ENCODE data around the gene CSGALNACT2.

CSGALNACT2 gene

DNA sequence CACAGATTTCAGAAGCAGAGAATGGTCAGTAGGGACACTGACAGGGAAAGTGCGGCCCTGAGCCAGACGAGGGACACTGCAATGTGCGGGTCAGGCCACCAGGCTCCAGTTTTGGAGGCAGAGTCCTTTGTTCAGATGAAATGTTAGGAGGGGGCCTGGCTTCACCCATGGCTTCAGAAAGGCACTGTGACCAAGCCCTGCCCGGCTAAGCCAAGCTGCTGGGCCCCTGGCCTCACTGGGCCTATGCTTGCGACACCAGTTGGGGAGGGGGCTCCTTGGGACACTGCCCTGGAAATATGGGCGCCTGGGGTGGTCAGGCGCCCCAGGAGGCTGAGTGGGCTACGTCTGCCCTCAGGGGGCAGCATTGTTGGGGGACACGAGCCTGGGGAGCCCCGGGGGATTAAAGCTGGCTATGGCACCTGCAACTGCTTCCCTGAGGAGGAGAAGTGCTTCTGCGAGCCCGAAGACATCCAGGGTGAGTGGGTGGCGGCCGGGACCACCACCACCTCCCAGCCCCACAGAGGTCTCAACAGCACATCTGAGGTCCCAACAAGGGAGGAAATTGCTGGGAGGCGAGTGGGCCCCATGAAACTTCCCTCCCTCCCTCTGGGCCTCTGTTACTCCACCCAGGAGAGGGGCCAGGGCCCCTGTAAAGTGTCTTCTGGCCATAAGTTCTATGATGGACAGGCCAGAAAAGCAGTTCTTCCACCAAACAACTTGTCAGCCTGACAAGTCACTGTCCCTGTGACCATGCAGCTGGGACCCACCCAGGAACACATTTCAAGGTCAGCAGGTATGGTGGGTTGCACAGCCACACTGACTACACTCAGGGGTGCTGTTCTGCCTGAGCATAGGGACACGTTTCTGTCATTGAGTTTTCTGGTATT, 24.8 kb upstream of the CSGALNACT2 start:
- no peak for DNase-seq

DNA sequence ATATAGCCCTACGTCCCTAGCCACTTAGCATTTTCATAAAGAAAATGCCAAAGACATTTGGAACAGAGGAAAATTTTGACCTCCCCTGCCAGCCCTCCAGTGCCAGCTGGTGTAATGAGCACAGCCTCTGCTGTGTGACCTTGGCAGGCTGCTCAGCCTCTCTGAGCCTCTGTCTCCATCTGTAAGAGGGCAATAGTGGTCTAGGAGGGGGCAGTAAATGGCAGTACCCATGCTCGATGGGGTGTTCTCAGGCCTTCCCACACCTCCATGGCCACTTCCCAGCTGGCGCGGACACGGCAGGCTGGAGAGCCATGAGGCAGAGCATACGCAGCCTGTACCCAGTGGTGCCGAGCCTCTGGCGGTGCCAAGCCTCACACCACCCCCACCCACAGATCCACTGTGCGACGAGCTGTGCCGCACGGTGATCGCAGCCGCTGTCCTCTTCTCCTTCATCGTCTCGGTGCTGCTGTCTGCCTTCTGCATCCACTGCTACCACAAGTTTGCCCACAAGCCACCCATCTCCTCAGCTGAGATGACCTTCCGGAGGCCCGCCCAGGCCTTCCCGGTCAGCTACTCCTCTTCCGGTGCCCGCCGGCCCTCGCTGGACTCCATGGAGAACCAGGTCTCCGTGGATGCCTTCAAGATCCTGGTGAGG, 24.0 kb upstream of the CSGALNACT2 start:
- no peak for DNase-seq

DNA sequence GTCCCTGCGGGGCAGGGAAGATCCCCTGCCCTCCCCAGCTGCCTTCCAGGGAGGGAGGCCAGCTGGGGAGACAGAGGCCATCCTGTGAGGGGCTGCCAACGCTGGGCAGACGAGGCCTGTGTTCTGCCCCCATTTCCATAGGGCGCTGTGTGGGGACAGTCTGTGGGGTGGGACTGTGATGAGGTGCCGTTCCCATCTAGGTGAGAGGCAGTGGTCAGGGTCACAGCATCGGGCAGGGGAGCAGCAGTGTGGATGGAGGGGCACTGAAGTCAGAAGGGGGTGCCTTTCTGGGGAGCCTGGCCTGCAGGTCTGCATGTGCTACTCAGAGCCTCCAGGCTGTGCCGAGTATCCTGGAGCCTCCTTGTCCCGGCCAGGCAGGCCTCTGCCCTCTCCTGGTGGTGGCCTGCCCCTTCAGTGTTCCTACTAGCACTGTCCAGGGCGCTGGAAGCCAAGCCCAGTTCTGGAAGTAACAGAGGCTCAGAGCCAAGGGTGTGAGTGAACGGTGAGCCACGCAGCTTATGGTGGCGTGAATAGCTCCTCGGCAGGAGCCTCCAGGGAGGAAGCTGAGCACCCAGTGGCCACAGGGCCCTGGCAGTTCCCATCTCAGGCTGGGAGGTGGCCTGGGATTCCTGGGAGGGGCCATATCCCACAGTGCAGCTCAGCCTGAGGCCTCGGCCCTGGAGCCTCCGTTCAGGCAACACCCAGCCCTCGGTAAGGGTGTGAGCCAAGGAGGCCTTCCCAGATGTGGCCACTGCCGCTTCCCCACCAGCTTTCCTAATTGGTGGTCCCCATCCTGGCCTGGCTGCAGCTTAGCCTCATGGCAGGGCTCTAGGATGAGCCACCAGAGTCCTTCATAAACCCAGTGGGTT, 23.3 kb upstream of the CSGALNACT2 start:
- no peak for DNase-seq

DNA sequence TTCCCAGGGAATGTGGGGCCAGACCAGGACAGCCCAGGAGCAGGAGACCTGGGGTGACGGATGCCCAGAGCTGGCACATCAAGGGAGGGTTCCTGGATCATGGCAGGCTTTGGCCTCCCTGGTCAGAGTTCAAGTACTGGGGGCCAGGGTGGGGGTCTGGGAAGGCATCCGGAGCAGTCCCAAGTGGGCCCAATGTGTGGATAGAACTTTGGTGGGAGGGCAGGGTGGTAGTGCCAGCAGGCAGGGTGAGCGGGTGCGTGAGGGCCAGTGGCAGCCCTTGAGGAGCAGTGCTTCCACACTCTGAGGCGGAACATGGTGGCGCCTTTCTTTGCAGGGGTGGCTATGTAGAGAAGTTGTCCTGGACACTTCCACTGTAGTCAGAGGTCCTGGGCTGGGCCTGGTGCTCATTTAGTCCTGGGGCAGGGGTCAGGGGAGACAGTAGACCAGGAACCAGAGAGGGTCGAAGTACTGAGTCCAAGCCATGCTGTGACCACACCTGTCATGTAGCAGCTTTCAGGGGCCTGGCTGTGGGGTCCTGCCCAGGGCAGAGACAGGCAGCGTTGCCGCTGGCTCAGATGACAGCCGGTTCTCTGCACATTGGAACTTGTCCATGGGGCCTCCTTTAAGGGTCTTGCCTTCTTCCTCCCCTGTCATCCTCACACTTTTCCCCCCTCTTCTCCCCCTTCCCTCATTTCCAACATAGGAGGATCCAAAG, 22.2 kb upstream of the CSGALNACT2 start:
- DNase-seq, result no peak

DNA sequence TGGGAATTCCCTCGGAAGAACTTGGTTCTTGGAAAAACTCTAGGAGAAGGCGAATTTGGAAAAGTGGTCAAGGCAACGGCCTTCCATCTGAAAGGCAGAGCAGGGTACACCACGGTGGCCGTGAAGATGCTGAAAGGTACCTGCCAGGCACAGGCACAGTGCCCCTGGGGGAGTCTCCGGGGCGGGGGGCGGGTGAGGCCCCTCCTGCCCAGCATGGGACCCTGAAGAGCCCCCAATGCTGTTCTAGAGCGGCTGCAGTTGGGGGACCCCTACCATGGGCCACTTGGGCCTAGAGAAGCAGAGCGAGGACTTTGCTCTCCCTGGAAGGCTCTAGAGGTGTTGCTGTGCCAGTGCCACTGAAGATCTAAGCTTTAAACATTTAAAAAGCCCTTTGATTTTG, 21.6 kb upstream of the CSGALNACT2 start:
- DNase-seq, result no peak

DNA sequence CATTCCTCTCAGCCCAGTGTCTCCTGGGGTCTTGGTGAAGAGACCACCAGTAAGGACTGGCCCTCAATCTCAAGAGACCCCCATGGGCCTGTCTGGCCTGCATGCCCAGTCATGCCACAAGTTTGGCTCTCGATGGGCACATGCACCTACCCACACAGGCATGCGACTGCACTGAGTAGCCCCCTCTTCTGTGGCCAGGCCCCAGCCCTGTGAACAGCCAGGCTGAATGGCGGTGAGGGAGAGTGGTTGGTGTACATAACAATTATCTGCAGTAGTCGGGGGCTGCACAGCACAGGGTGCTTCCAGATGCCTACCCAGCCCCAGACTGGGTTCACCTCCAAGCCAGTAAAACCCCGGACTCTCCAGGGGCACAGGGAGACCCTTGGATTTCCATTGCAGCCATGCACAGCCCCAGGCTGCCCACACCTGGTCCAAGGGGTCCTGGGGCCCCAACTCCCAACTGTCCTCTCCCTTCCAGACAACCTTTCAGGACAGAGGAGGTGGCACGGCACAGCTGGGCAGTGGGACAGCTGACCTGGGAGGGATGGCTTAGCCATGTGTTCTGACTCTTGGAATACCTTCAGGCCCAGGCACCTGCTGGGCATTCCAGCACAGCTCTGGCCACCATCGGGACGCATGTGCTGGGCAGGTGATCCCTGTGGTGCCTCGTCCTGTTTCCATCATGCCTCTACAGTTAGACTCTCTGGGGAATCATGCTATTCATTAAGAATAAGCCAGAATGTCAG, 21.0 kb upstream of the CSGALNACT2 start:
- no peak for DNase-seq

DNA sequence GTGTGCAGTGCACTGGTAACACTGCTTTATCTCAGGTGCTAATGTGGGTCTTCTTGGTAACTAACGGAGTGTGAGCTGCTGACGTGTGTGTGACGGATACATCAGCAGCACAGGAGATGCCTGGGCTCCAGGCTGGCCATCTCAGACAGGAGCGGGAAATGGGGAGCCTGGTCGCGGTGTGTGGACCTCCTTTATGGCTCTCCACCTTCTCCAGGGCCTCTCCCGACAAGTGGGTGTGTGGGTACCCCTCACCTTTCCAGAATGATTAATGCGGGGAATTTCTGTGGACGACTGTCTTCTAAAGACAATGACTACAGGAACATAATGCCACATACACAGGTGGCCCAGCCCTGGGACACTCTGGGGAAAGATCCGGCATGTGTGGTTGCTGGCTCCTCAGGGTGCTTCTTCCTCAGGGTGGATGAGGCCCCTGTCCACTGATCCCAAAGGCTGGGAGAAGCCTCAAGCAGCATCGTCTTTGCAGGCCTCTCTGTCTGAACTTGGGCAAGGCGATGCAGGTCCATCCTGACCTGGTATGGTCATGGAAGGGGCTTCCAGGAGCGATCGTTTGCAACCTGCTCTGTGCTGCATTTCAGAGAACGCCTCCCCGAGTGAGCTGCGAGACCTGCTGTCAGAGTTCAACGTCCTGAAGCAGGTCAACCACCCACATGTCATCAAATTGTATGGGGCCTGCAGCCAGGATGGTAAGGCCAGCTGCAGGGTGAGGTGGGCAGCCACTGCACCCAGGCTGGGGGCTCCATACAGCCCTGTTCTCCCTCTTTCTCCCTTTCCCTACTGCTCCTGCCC, 20.3 kb upstream of the CSGALNACT2 start:
- DNase-seq, result no peak

DNA sequence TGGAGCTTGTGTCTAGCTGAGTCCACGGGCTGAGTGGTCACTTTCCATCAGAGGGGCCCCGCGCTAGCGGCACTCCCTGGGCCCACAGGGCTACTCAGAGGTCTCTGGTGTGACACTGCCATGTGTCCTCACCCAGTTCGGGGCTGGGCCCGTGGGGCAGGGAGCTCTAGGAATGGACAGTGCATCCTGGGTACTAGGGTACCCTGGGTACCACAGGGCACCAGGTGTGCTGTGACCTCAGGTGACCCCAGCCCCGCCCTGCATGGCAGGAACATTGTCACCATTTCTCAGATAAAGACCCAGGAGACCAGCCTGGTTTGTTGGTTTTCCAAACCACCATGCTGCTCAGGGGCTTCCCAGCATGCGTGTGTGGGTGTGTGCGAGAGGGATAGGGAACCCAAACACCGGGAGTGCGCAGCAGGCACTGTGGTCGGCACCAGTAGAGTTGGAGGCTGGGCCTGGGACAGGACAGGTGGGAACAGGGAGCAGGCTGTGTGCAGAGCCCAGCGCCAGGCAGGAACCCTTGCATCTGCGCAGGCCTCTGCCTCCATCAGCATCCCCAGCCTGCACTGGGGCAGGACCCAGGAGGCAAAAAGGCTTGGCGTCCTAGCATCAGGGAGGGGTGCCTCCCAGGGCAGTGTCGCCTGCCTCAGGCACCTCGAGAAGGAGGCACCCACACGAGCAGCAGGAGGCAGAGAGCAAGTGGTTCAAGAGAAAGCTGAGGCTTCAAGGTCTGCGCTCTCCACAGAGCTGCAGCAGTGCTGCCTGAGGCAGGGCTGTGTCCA, 19.4 kb upstream of the CSGALNACT2 start:
- DNase-seq, result no peak

DNA sequence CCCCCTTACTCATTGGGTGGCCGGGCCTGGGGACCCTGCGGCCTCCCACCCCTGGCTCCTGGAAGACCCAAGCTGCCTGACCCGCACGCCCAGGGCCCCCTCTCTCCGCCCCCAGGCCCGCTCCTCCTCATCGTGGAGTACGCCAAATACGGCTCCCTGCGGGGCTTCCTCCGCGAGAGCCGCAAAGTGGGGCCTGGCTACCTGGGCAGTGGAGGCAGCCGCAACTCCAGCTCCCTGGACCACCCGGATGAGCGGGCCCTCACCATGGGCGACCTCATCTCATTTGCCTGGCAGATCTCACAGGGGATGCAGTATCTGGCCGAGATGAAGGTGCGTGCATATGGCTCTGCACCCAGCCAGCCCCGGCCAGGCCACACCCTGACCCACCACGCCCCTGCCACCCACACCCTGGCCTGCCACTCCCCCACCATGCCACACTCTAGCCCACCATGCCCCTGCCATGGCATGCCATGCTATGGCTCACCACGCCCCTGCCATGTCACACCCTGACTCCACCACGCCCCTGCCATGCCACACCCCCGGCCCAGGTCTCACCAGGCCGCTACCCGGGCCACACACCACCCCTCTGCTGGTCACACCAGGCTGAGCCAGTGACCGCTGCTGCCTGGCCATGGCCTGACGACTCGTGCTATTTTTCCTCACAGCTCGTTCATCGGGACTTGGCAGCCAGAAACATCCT, 18.7 kb upstream of the CSGALNACT2 start:
- no peak for DNase-seq

DNA sequence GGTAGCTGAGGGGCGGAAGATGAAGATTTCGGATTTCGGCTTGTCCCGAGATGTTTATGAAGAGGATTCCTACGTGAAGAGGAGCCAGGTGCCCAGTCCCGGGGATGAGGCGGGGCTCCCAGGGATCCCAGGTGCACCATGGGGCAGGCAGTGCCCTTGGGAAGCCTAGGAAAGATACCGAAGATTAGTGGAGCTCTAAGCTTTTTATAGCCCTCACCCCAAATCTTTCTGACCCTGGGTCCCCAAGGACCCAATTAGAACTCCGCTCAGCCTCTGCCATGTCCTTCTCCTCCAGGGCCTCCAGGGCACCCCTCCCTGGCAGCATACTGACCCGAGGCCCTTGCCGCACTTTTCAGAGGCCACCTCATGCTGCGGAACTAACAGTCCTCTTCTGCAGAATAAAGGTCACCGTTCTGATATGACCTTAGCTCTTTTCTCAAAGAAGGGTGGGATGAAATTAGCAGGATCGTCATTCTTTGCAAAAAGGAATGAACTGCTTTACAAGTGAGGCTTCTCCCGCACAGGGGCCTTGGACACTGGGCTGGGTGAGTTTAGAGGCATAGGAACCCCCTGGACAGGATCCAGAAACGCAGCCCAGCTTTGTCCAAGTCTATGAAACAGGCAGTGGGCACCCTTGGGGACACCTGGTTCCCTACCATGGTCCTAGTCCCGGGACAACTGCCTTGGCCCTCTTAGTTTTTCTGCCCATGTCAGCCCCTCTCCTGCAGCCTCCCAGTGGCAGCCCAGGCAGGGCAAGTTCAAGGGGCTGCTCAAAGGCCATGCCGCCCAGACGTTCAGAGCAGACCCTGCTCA, 17.9 kb upstream of the CSGALNACT2 start:
- no peak for DNase-seq

DNA sequence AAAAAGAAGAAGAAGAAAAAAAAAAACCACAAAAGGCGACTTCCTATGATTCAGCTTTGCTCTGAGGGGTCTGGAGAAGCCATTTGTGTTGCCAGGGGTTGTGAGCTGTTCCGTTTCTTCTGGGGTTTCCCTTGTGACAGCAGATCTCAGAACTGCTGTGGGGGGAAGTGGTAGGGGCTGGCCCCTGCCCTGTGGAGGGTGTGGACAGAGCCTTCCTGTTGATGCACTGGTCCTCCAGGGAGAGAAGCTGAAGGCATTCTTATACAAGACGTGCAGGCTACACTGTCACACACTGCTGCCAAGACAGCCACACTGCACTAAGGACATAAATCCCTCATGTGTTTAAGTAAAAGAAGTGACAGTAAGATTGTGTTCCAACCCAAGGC, 17.3 kb upstream of the CSGALNACT2 start:
- no peak for DNase-seq

DNA sequence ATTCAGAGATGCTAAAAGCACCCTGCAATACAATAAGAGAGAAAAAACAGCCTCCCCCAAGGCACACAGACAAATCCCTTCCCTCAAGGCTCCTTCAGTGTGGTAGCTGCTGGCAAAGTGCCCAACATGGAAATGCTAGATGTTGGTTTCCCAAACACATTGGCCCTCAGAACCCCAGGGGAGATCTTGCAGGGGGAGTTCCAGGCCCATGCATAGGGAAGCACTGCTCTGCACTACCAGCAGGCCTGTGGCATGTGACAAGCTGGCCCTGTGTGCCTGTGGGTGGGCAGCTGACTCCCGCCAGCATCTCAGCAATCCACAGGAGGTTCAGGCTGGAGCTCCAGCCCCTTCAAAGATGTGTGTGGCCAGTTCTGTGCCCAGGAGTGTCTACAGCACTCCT, 16.8 kb upstream of the CSGALNACT2 start:
- DNase-seq, result peak; percentile 28

DNA sequence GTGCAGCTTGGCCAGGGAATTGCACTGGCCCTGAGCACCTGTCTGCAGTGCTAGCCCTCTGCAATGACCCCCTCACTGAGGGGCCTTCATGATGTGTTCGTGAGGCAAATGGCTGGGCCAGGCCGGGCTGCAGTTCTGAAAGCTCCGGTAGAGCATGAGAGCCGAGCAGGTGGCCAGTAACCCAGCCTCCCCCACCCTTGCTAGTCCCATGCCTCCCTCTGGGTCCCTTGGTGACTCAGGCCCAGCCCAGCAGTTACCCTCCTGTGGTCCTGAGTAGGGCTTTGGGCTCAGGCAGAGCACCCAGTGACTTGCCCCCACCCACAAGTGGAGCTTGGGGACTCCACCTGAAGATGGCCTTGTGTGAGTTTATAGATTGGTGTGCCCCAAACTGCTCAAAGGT, 16.1 kb upstream of the CSGALNACT2 start:
- DNase-seq, result no peak

DNA sequence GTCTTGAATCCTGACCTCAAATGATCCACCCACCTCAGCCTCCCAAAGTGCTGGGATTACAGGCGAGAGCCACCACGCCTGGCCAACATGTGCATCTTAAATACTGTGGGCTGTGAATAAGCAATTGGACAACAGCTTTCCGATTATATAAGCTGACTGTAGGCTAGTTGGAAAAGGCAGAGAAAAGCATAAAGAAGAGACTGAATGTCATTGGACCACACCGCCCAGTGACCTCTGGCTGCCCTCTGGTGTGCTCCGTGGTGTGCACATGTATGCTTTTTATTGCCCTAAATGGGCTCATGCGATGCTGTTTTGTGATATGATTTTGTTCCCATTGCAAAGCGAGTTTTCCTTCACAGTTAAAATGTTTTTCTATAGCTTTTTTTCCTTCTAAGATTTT, 15.4 kb upstream of the CSGALNACT2 start:
- DNase-seq, result no peak

DNA sequence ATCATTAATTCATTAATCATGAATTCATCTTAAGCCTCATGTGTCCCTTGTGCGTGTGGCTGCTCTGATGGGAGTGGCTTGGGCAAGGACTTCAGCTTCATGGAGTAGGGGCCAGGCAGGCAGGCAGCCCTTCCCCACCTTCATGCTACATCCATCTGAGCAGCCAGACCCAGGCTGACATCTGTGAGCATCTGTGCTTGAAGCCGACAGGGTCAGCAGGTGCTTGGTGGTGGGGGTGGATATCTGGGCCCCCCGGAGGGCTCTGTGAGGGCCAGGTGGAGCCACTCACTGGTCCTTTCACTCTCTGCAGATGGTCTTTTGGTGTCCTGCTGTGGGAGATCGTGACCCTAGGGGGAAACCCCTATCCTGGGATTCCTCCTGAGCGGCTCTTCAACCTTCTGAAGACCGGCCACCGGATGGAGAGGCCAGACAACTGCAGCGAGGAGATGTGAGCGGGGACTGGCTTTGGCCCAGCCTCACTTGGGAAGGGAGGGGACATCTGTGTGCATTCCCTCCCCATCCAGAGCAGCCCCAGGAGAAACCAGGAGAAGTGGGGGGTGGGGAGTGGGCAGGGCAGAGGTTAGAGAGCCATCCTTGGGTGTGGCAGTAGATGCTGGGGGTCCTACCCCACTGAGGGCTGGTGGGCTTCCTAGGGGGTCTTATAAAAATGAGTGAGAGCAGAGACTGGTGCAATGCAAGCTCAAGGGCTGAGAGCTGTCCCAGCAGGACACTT, 14.7 kb upstream of the CSGALNACT2 start:
- DNase-seq, result no peak

DNA sequence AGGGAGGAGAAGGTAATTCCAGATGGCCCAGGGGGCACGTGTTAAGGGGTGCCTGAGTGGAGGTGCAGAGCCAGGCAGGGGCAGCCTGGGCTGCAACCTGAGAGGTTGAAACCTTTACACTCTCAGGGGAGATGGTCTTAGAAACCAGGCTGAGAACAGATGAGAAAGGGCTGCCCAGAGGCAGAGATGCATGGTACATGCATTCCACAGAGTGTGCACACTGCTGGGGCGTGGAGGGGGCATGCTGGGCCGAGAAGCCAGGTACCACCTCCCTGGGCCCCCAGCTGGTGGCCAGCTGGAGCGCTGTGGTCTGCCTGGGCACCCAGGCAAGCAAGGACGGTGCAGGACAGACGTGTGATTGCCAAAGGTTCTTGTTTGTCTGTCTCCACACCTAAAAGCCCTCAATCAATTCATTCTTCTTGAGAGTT, 14.1 kb upstream of the CSGALNACT2 start:
- peak; percentile 10 for DNase-seq

DNA sequence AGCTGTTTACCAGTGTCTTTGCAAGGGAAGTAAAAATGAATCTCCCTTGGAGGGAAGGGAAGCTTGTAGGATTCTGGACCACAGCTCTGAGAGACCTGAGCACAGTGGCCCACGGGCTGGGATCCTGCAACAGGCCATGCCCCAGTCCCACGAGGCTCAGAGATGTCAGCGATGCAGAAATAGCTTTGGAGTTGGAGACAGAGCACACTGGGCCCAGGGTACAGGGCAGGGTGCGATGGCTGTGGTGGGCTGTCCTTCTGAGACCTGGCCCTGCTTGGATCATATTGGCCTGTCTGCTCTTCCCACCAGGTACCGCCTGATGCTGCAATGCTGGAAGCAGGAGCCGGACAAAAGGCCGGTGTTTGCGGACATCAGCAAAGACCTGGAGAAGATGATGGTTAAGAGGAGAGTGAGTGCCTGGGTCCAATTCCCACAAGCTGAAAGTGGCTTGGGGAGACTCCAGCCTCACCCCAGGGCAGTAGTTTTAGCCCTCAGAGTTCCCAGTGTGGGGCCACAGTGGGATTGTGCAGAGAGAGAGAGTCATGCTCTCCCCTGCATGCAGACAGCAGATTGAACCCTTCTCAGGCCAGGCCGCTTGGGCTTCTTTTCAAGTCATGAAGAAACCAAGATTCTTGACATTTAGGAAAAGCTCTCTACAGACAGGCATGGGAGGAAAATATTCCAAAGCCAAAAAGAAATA, 13.5 kb upstream of the CSGALNACT2 start:
- no peak for DNase-seq

Measured in NCI-H2171 treated with DMSO at 0.1 percent for 48 hours (cell line).